HepG2 (cell line): ENCODE measurements around the gene KCTD13. TPM values are rescaled to one million over a fixed set of nuclear protein-coding genes. Genes with fewer than 3 reads are reported as not detected.
A peak's percentile ranks its signal among the peaks of the same experiment; 100 is the strongest.

Experiments
- CCAR2 ChIP-seq: fragments of 200-400 bp; formaldehyde crosslinking; optimal IDR thresholded peaks from 2 replicates; pipeline ENCODE3; 2018; ENCODE audit warnings: low read depth, mild to moderate bottlenecking, low read length, moderate library complexity
- PAF1 ChIP-seq: IDR thresholded peaks from 2 replicates; pipeline ENCODE4 v1.6.1; 2016; ENCODE audit warnings: missing genetic modification reagents, missing compliant biosample characterization
- SIN3B ChIP-seq: fragments of 150-350 bp; IDR thresholded peaks from 2 replicates; pipeline ENCODE4 v1.6.1; 2014; ENCODE audit warnings: low read length
- SRSF1 ChIP-seq: fragments of 200-400 bp; formaldehyde crosslinking; optimal IDR thresholded peaks from 2 replicates; pipeline ENCODE3; 2017; ENCODE audit warnings: mild to moderate bottlenecking, low read depth, low read length, moderate library complexity
- U2AF2 ChIP-seq: fragments of 200-400 bp; formaldehyde crosslinking; IDR thresholded peaks from 2 replicates; pipeline ENCODE4 v1.6.1; 2017; ENCODE audit warnings: low read depth, mild to moderate bottlenecking, low read length
- ZC3H13 ChIP-seq: sonication (generic); formaldehyde crosslinking; IDR thresholded peaks from 2 replicates; pipeline ENCODE4 v1.8.1; 2023; ENCODE audit warnings: mild to moderate bottlenecking, missing genetic modification reagents, moderate library complexity
- ZFAT ChIP-seq: sonication (generic); formaldehyde crosslinking; conservative IDR thresholded peaks from 2 replicates; pipeline ENCODE4 v1.8.1; 2023; ENCODE audit warnings: missing genetic modification reagents, inconsistent platforms
- polyA plus RNA-seq, 8 experiments: library from polyadenylated mRNA; depleted of rRNA in 3 of 8; stranded (reverse) in 7 of 8; unstranded in 1 of 8; fragments of >200 nt; fragmentation: Illumina TruSeq in 4 of 8; extraction: Trizol in 4 of 8; gene quantifications; 2 replicates each; pipeline versions ENCODE4 v1.2.1 to v1.2.3, GENCODE V29; 2011 to 2016; ENCODE audit warnings: low read depth in 4 of 8, missing spikeins in 1 of 8, mixed read lengths in 1 of 8; ENCODE audit not compliant: insufficient read depth in 1 of 8
- total RNA-seq, 5 experiments: library from RNA; depleted of rRNA; stranded (reverse); fragments of >200 nt; fragmentation: Illumina TruSeq; extraction: Trizol; gene quantifications; 2 replicates each; pipeline ENCODE4 v1.2.3, GENCODE V29; 2016; ENCODE audit warnings: low read depth in 1 of 5
- TF ChIP-seq, protein P1 (sequence below): sonication (generic); formaldehyde crosslinking; IDR thresholded peaks from 2 replicates; pipeline ENCODE4 v1.4.0; 2020; ENCODE audit warnings: missing genetic modification reagents, borderline replicate concordance
- TF ChIP-seq, protein P2 (sequence below): sonication (generic); formaldehyde crosslinking; IDR thresholded peaks from 2 replicates; pipeline ENCODE4 v1.8.1; 2023; ENCODE audit warnings: mild to moderate bottlenecking, missing genetic modification reagents
- TF ChIP-seq, protein P3 (sequence below): sonication (generic); formaldehyde crosslinking; IDR thresholded peaks from 2 replicates; pipeline ENCODE4 v1.5.0; 2020; ENCODE audit warnings: mild to moderate bottlenecking, missing genetic modification reagents, borderline replicate concordance
- TF ChIP-seq, protein P4 (sequence below): IDR thresholded peaks from 2 replicates; pipeline ENCODE4 v1.6.1; 2016; ENCODE audit warnings: missing genetic modification reagents, missing compliant biosample characterization
- TF ChIP-seq, protein P5 (sequence below): sonication (generic); formaldehyde crosslinking; IDR thresholded peaks from 2 replicates; pipeline ENCODE4 v1.8.0; 2022; ENCODE audit warnings: mild to moderate bottlenecking, missing genetic modification reagents, moderate library complexity

KCTD13 gene
- total and polyA plus RNA-seq, 2 of the 13 experiments (the other 11 are each of a cell fraction or from before 2014, with no cell fraction given): 6.3 to 14.7 TPM

DNA sequence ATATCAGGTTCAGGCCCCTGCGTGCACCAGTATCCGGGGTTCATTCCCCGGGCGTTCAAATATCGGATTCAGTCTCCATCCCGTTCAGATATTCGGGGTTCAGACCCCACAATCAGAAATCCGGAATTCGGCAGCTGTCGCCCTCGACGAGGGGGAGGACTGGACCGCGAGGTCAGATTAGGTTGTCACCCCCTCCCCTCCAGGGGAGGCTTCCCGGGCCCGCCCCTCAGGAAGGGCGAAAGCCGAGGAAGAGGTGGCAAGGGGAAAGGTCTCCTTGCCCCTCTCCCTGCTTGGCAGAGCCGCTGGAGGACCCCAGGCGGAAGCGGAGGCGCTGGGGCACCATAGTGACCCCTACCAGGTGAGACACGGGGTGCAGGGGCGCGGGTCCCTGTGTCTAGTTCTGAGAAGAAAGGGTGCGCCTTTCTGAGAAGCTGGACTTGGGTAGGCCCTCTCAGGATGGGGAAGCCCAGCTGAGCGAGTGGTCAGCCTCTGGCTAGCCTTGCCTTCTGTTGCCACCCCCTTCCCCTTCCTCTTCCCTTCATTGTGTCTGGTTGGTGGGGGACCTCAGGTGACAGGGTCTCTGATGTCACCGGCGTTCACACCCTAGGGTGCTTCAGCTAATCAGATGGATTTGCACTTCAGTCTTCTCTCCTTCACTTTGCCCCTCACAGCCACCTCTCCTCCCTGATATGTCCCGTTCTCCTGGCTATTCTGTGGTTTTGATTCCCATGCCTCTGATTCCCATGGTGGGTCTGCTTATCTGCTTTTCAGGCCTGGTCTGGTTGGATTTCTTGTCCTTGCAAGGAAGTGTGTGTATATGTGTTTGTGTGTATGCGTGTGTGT, 48.5 kb upstream of the KCTD13 start (continued):
- TF ChIP-seq U2AF2 (no peak), SRSF1 (peak; percentile 2), ZFAT (CRISPR knock-in tag) (no peak; the same call in 1 of the 2 replicates), SIN3B (no peak), ZC3H13 (no peak), CCAR2 (no peak), PAF1 (CRISPR knock-in tag) (no peak; the same call in 1 of the 2 replicates)
- TF ChIP-seq, protein P1, sequence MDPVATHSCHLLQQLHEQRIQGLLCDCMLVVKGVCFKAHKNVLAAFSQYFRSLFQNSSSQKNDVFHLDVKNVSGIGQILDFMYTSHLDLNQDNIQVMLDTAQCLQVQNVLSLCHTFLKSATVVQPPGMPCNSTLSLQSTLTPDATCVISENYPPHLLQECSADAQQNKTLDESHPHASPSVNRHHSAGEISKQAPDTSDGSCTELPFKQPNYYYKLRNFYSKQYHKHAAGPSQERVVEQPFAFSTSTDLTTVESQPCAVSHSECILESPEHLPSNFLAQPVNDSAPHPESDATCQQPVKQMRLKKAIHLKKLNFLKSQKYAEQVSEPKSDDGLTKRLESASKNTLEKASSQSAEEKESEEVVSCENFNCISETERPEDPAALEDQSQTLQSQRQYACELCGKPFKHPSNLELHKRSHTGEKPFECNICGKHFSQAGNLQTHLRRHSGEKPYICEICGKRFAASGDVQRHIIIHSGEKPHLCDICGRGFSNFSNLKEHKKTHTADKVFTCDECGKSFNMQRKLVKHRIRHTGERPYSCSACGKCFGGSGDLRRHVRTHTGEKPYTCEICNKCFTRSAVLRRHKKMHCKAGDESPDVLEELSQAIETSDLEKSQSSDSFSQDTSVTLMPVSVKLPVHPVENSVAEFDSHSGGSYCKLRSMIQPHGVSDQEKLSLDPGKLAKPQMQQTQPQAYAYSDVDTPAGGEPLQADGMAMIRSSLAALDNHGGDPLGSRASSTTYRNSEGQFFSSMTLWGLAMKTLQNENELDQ (CRISPR knock-in tag): no peak
- TF ChIP-seq, protein P2, sequence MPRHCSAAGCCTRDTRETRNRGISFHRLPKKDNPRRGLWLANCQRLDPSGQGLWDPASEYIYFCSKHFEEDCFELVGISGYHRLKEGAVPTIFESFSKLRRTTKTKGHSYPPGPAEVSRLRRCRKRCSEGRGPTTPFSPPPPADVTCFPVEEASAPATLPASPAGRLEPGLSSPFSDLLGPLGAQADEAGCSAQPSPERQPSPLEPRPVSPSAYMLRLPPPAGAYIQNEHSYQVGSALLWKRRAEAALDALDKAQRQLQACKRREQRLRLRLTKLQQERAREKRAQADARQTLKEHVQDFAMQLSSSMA: no peak
- TF ChIP-seq, protein P3, sequence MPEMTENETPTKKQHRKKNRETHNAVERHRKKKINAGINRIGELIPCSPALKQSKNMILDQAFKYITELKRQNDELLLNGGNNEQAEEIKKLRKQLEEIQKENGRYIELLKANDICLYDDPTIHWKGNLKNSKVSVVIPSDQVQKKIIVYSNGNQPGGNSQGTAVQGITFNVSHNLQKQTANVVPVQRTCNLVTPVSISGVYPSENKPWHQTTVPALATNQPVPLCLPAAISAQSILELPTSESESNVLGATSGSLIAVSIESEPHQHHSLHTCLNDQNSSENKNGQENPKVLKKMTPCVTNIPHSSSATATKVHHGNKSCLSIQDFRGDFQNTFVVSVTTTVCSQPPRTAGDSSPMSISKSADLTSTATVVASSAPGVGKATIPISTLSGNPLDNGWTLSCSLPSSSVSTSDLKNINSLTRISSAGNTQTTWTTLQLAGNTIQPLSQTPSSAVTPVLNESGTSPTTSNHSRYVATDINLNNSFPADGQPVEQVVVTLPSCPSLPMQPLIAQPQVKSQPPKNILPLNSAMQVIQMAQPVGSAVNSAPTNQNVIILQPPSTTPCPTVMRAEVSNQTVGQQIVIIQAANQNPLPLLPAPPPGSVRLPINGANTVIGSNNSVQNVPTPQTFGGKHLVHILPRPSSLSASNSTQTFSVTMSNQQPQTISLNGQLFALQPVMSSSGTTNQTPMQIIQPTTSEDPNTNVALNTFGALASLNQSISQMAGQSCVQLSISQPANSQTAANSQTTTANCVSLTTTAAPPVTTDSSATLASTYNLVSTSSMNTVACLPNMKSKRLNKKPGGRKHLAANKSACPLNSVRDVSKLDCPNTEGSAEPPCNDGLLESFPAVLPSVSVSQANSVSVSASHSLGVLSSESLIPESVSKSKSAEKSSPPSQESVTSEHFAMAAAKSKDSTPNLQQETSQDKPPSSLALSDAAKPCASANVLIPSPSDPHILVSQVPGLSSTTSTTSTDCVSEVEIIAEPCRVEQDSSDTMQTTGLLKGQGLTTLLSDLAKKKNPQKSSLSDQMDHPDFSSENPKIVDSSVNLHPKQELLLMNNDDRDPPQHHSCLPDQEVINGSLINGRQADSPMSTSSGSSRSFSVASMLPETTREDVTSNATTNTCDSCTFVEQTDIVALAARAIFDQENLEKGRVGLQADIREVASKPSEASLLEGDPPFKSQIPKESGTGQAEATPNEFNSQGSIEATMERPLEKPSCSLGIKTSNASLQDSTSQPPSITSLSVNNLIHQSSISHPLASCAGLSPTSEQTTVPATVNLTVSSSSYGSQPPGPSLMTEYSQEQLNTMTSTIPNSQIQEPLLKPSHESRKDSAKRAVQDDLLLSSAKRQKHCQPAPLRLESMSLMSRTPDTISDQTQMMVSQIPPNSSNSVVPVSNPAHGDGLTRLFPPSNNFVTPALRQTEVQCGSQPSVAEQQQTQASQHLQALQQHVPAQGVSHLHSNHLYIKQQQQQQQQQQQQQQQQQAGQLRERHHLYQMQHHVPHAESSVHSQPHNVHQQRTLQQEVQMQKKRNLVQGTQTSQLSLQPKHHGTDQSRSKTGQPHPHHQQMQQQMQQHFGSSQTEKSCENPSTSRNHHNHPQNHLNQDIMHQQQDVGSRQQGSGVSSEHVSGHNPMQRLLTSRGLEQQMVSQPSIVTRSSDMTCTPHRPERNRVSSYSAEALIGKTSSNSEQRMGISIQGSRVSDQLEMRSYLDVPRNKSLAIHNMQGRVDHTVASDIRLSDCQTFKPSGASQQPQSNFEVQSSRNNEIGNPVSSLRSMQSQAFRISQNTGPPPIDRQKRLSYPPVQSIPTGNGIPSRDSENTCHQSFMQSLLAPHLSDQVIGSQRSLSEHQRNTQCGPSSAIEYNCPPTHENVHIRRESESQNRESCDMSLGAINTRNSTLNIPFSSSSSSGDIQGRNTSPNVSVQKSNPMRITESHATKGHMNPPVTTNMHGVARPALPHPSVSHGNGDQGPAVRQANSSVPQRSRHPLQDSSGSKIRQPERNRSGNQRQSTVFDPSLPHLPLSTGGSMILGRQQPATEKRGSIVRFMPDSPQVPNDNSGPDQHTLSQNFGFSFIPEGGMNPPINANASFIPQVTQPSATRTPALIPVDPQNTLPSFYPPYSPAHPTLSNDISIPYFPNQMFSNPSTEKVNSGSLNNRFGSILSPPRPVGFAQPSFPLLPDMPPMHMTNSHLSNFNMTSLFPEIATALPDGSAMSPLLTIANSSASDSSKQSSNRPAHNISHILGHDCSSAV (CRISPR knock-in tag): no peak
- TF ChIP-seq, protein P4, sequence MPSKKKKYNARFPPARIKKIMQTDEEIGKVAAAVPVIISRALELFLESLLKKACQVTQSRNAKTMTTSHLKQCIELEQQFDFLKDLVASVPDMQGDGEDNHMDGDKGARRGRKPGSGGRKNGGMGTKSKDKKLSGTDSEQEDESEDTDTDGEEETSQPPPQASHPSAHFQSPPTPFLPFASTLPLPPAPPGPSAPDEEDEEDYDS (CRISPR knock-in tag): no peak
- TF ChIP-seq, protein P5, sequence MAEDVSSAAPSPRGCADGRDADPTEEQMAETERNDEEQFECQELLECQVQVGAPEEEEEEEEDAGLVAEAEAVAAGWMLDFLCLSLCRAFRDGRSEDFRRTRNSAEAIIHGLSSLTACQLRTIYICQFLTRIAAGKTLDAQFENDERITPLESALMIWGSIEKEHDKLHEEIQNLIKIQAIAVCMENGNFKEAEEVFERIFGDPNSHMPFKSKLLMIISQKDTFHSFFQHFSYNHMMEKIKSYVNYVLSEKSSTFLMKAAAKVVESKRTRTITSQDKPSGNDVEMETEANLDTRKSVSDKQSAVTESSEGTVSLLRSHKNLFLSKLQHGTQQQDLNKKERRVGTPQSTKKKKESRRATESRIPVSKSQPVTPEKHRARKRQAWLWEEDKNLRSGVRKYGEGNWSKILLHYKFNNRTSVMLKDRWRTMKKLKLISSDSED (CRISPR knock-in tag): no peak
